ENCODE results near the gene PRR16. TPM values are rescaled to one million over a fixed set of nuclear protein-coding genes. Genes with fewer than 3 reads are reported as not detected.

The PRR16 gene
- total and polyA plus RNA-seq, 2 of the 13 experiments (the other 11 are each of a cell fraction or from before 2014, with no cell fraction given): not detected

- WGBS (ENCODE audit: low lambda C conversion rate): 48% methylated on average over 3 of the region's 3 CpGs
- H3K9ac ChIP-seq (ENCODE audit: insufficient read depth, low read depth, low read length): no peak overlapping the region
- TF ChIP-seq RFX5 (IDR thresholded peaks at IDR 0.05; ENCODE audit: low read depth, low read length) (no peak), SETDB1 (CRISPR knock-in tag; IDR thresholded peaks at IDR 0.05; ENCODE audit: borderline replicate concordance) (no peak), ZBED4 (CRISPR knock-in tag; IDR thresholded peaks at IDR 0.05; ENCODE audit: borderline replicate concordance) (no peak), HNRNPH1 (optimal IDR thresholded peaks at IDR 0.05; ENCODE audit: low read depth, low read length) (no peak), ZNF746 (CRISPR knock-in tag; IDR thresholded peaks at IDR 0.05) (no peak), NFYB (CRISPR knock-in tag; IDR thresholded peaks at IDR 0.05) (no peak), ZBTB37 (CRISPR knock-in tag; IDR thresholded peaks at IDR 0.05) (no peak), FOSL1 (CRISPR knock-in tag; IDR thresholded peaks at IDR 0.05; ENCODE audit: borderline replicate concordance) (no peak), ZNF567 (CRISPR knock-in tag; IDR thresholded peaks at IDR 0.05; ENCODE audit: borderline replicate concordance) (no peak), ISL2 (CRISPR knock-in tag; IDR thresholded peaks at IDR 0.05) (no peak), FLYWCH1 (CRISPR knock-in tag; IDR thresholded peaks at IDR 0.05) (no peak), SALL1 (CRISPR knock-in tag; IDR thresholded peaks at IDR 0.05) (no peak), MYNN (CRISPR knock-in tag; IDR thresholded peaks at IDR 0.05; ENCODE audit: low read depth) (no peak), BCLAF1 (IDR thresholded peaks at IDR 0.05) (no peak), ZFX (CRISPR knock-in tag; IDR thresholded peaks at IDR 0.05; ENCODE audit: low read depth) (no peak), NAIF1 (CRISPR knock-in tag; IDR thresholded peaks at IDR 0.05; ENCODE audit: borderline replicate concordance) (no peak), GATA4 (IDR thresholded peaks at IDR 0.05; ENCODE audit: borderline replicate concordance, low read depth) (no peak), SAFB2 (CRISPR knock-in tag; IDR thresholded peaks at IDR 0.05; ENCODE audit: borderline replicate concordance, low read depth) (no peak)
- FAIRE-seq: no peak
- no peak overlapping the region for H2AFZ ChIP-seq (ENCODE audit: low read length)
- H3K79me2 ChIP-seq (ENCODE audit: insufficient read depth, low read length): no peaks in the 10 kb centered on the region
- H3K27ac ChIP-seq (ENCODE audit: extremely low read length, insufficient read depth, low read length): no peak overlapping the region
- no peak overlapping the region for H3K4me2 ChIP-seq (ENCODE audit: low read depth, low read length)
- no TSS peak for BruUV-seq (replicated peaks)
- ChIA-PET POLR2A (no interaction called here), CTCF (ENCODE audit: low intra/inter-chr PET ratio, low total read pairs) (no interaction called here)
- in situ Hi-C loops (cut with HindIII; ENCODE audit: extremely low pct_ligation_motif_present, low pct_unique_long_range_greater_than_20kb) (no loop called here), intact Hi-C loops (cut with micrococcal nuclease; ENCODE audit: unreplicated experiment) (no loop called here)
- H3K27me3 ChIP-seq (ENCODE audit: control insufficient read depth in 1 of 2, insufficient read depth in 2 of 2, low read length in 2 of 2): no peaks in the 10 kb centered on the region
- H3K36me3 ChIP-seq (replicated peaks in 1 of 2; ENCODE audit: control insufficient read depth in 1 of 2, insufficient read depth in 2 of 2, low read length in 2 of 2): no peaks in the 10 kb centered on the region
- no peaks in the 10 kb centered on the region for H3K4me1 ChIP-seq (ENCODE audit: insufficient read depth, low read length)
- no peak for ATAC-seq
- H4K20me1 ChIP-seq (ENCODE audit: insufficient read depth, low read length): no peaks in the 10 kb centered on the region
- H3K9me3 ChIP-seq (ENCODE audit: low read length): no peaks in the 10 kb centered on the region
- no peak for DNase-seq (ENCODE audit: low spot score)
- H3K4me3 ChIP-seq (replicated peaks in 1 of 3; ENCODE audit: insufficient read depth in 1 of 3, low read depth in 2 of 3, low read length in 3 of 3): no peak overlapping the region
Measured at GRCh38 chr5:120552638-120553037, 88.5 kb downstream of the PRR16 start.
